CD4-positive, alpha-beta T cell treated with Interleukin-1 beta for 1 hour (primary cell): ENCODE measurements around the gene PLXNA4.
"Not testable (repeated sequence)": the region's sequence is repeated elsewhere in the genome, so short reads cannot be mapped to it uniquely, and the experiment has no call there.

ENCODE experiments used
- DNase-seq, 2 donors: peaks; one replicate each; pipeline ENCODE4 v3.0.0-alpha.2; 2020 to 2022

The PLXNA4 gene

GRCh38 chr7:132412435-132412834 is 163.8 kb downstream of the PLXNA4 start:
- DNase-seq: no peak

- DNase-seq: no peak
Observed at GRCh38 chr7:132410861-132411541, 165.3 kb downstream of the PLXNA4 start.

GRCh38 chr7:132410385-132410784 is 165.9 kb downstream of the PLXNA4 start:
- DNase-seq: no peak

- no peak for DNase-seq
Observed at GRCh38 chr7:132407764-132408163, 168.5 kb downstream of the PLXNA4 start.

- DNase-seq: no peak
Observed at GRCh38 chr7:132406039-132406438, 170.2 kb downstream of the PLXNA4 start.

GRCh38 chr7:132404261-132404660 is 172.0 kb downstream of the PLXNA4 start:
- no peak for DNase-seq

GRCh38 chr7:132403465-132404110 is 172.7 kb downstream of the PLXNA4 start:
- DNase-seq: no peak

GRCh38 chr7:132402751-132403245 is 173.5 kb downstream of the PLXNA4 start:
- no peak for DNase-seq

- DNase-seq: no peak
Observed at GRCh38 chr7:132402096-132402495, 174.2 kb downstream of the PLXNA4 start.

- DNase-seq: no peak
Observed at GRCh38 chr7:132400561-132401142, 175.6 kb downstream of the PLXNA4 start.

GRCh38 chr7:132399367-132399766 is 176.9 kb downstream of the PLXNA4 start:
- no peak for DNase-seq

GRCh38 chr7:132398253-132398925 is 177.9 kb downstream of the PLXNA4 start:
- DNase-seq: no peak

- DNase-seq: no peak
Observed at GRCh38 chr7:132397070-132397469, 179.2 kb downstream of the PLXNA4 start.

GRCh38 chr7:132395361-132395760 is 180.9 kb downstream of the PLXNA4 start:
- DNase-seq: no peak

- peak; percentile 32 to 54 for DNase-seq
Observed at GRCh38 chr7:132394283-132395198, 181.7 kb downstream of the PLXNA4 start.

- DNase-seq: no peak
Observed at GRCh38 chr7:132393789-132394261, 182.4 kb downstream of the PLXNA4 start.

- DNase-seq: no peak
Observed at GRCh38 chr7:132392713-132393112, 183.6 kb downstream of the PLXNA4 start.

- DNase-seq: peak; percentile 7 to 26
Observed at GRCh38 chr7:132390705-132391104, 185.6 kb downstream of the PLXNA4 start.

GRCh38 chr7:132390049-132390448 is 186.2 kb downstream of the PLXNA4 start:
- DNase-seq: not testable (repeated sequence)

- DNase-seq: no peak
Observed at GRCh38 chr7:132388688-132389087, 187.6 kb downstream of the PLXNA4 start.

GRCh38 chr7:132387596-132387995 is 188.7 kb downstream of the PLXNA4 start:
- no peak for DNase-seq

GRCh38 chr7:132386201-132386681 is 190.0 kb downstream of the PLXNA4 start:
- DNase-seq: no peak
